K562 (cell line): ENCODE measurements around the gene BSDC1. TPM values are rescaled to one million over a fixed set of nuclear protein-coding genes. Genes with fewer than 3 reads are reported as not detected.

Source experiments
- GTF2E2 ChIP-seq: fragments of 200-800 bp; sonication (Bioruptor generic); IDR thresholded peaks from 2 replicates; pipeline ENCODE4 v1.6.1; 2016; ENCODE audit warnings: missing genetic modification characterization, missing compliant biosample characterization
- JUND ChIP-seq, 2 experiments: IDR thresholded peaks; 2 replicates in 1 of 2; 3 replicates in 1 of 2; pipeline ENCODE4 v1.6.1; 2011; ENCODE audit warnings: borderline replicate concordance in 2 of 2, low read depth in 2 of 2, low read length in 2 of 2, improper control_type of control experiment in 1 of 2, missing biosample characterization in 1 of 2, missing genetic modification characterization in 1 of 2, missing genetic modification reagents in 1 of 2
- MYC ChIP-seq, 2 experiments: fragments of 250-450 bp in 1 of 2; sonication (Bioruptor Pico) in 1 of 2; IDR thresholded peaks; 2 replicates each; pipeline versions ENCODE4 v1.5.1 to v1.6.1; 2012 to 2021; ENCODE audit warnings: low read depth in 2 of 2, borderline replicate concordance in 1 of 2, improper control_type of control experiment in 1 of 2, low read length in 1 of 2, mild to moderate bottlenecking in 1 of 2, moderate library complexity in 1 of 2
- NONO ChIP-seq, 2 experiments: fragments of 200-400 bp in 1 of 2; fragments of 450-650 bp in 1 of 2; formaldehyde crosslinking in 1 of 2; IDR thresholded peaks; 2 replicates each; pipeline ENCODE4 v1.6.1; 2017; ENCODE audit warnings: low read depth in 2 of 2, mild to moderate bottlenecking in 2 of 2, moderate library complexity in 2 of 2, low read length in 1 of 2
- ZNF316 ChIP-seq: fragments of 450-650 bp; IDR thresholded peaks from 2 replicates; pipeline ENCODE4 v1.6.1; 2016
- ZSCAN29 ChIP-seq: fragments of 450-650 bp; IDR thresholded peaks from 2 replicates; pipeline ENCODE4 v1.6.1; 2017
- polyA plus RNA-seq, 8 experiments: library from polyadenylated mRNA; depleted of rRNA in 4 of 8; stranded (reverse) in 5 of 8; unstranded in 3 of 8; fragments of >200 nt; fragmentation: Nextera tagmentation in 2 of 8; fragmentation: Illumina TruSeq in 1 of 8; extraction: Ambion mirVana in 2 of 8; extraction: Trizol in 1 of 8; gene quantifications; 2 replicates each; pipeline versions ENCODE4 v1.2.1 to v1.2.3, GENCODE V29; 2011 to 2014; ENCODE audit warnings: inconsistent platforms in 1 of 8, missing spikeins in 1 of 8
- total RNA-seq, 7 experiments: library from RNA; depleted of rRNA in 6 of 7; stranded (reverse); fragments of >200 nt in 6 of 7; fragmentation: Illumina TruSeq in 2 of 7; extraction: Trizol in 2 of 7; gene quantifications; 2 replicates each; pipeline versions ENCODE4 v1.2.1 to v1.2.3, GENCODE V29; 2011 to 2021; ENCODE audit warnings: low replicate concordance in 1 of 7
- TF ChIP-seq, protein P1 (sequence below): IDR thresholded peaks from 2 replicates; pipeline ENCODE4 v1.6.1; 2011; ENCODE audit warnings: borderline replicate concordance, low read depth, mild to moderate bottlenecking, moderate library complexity, low read length; ENCODE audit not compliant: insufficient read depth, poor library complexity, severe bottlenecking
- TF ChIP-seq, protein P2 (sequence below): fragments of 450-650 bp; formaldehyde crosslinking; IDR thresholded peaks from 2 replicates; pipeline ENCODE4 v1.4.0; 2022; ENCODE audit warnings: missing genetic modification characterization
- TF ChIP-seq, protein P3 (sequence below): sonication (generic); formaldehyde crosslinking; IDR thresholded peaks from 2 replicates; pipeline ENCODE4 v1.8.1; 2023; ENCODE audit warnings: missing genetic modification reagents, mild to moderate bottlenecking, borderline replicate concordance

BSDC1 gene
- total and polyA plus RNA-seq, 9 of the 15 experiments (the other 6 are each of a cell fraction or from before 2014, with no cell fraction given): 10.2 to 96.8 (median 73.1) TPM

DNA sequence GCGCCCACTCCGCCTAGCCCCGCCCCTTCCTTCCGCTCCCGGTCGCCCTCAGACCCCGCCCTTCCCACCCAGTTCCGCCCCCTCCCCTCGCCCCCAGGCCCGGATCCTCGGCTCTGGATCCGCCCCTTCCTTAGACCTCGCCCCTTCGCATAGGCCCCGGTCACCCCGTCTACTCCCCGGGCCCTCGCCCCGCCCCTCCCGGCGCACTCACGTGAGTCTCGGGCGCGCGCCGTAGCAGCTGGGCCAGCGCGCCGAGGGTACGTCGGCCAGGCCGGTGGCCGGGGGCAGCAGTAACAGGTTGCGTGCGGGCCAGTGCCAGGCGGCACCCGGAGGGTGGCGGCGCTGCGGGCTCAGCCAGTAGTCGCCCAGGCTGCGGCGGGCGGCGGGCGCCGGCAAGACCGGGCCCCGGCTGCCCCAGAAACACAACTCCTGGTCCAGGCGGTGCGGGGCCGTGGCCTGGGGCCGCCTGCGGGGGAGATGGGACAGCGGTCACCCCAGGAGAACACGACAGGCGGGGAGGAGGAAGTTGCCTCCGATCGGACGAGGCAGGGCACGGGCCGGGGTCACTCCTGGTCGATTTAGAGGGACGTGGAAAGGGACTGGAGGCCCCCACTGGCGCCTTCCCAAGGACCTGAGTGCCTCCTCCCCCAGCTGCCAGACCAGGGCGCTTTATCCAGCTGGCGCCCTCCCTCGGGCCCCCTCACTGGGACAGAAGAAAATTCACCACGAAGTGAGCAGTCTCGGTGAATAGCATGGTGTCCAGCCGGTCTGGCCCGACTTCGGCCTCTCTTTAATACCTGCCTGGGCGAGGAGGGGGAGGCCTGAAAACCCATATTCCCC lies 42.6 kb downstream of the BSDC1 start (continued):
- TF ChIP-seq, protein P1, sequence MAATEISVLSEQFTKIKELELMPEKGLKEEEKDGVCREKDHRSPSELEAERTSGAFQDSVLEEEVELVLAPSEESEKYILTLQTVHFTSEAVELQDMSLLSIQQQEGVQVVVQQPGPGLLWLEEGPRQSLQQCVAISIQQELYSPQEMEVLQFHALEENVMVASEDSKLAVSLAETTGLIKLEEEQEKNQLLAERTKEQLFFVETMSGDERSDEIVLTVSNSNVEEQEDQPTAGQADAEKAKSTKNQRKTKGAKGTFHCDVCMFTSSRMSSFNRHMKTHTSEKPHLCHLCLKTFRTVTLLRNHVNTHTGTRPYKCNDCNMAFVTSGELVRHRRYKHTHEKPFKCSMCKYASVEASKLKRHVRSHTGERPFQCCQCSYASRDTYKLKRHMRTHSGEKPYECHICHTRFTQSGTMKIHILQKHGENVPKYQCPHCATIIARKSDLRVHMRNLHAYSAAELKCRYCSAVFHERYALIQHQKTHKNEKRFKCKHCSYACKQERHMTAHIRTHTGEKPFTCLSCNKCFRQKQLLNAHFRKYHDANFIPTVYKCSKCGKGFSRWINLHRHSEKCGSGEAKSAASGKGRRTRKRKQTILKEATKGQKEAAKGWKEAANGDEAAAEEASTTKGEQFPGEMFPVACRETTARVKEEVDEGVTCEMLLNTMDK: peak; percentile 10
- TF ChIP-seq, protein P2, sequence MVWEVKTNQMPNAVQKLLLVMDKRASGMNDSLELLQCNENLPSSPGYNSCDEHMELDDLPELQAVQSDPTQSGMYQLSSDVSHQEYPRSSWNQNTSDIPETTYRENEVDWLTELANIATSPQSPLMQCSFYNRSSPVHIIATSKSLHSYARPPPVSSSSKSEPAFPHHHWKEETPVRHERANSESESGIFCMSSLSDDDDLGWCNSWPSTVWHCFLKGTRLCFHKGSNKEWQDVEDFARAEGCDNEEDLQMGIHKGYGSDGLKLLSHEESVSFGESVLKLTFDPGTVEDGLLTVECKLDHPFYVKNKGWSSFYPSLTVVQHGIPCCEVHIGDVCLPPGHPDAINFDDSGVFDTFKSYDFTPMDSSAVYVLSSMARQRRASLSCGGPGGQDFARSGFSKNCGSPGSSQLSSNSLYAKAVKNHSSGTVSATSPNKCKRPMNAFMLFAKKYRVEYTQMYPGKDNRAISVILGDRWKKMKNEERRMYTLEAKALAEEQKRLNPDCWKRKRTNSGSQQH (CRISPR knock-in tag): no peak
- TF ChIP-seq JUND (IDR thresholded peaks at IDR 0.05; ENCODE audit: borderline replicate concordance, low read depth, low read length) (no peak), JUND (tag; IDR thresholded peaks at IDR 0.05; ENCODE audit: borderline replicate concordance, low read depth, low read length) (0 out of 3 replicates have a peak, but pooled peaks have one; percentile 24), GTF2E2 (no peak), NONO (IDR thresholded peaks at IDR 0.05; ENCODE audit: low read depth in 2 of 2, low read length in 1 of 2) (peak; percentile 76 to 94), ZSCAN29 (no peak), MYC (IDR thresholded peaks at IDR 0.05; ENCODE audit: low read depth, low read length) (no peak; the same call in 1 of the 2 replicates), MYC (CRISPR knock-in tag; IDR thresholded peaks at IDR 0.05; ENCODE audit: borderline replicate concordance, low read depth) (no peak), ZNF316 (no peak)
- TF ChIP-seq, protein P3, sequence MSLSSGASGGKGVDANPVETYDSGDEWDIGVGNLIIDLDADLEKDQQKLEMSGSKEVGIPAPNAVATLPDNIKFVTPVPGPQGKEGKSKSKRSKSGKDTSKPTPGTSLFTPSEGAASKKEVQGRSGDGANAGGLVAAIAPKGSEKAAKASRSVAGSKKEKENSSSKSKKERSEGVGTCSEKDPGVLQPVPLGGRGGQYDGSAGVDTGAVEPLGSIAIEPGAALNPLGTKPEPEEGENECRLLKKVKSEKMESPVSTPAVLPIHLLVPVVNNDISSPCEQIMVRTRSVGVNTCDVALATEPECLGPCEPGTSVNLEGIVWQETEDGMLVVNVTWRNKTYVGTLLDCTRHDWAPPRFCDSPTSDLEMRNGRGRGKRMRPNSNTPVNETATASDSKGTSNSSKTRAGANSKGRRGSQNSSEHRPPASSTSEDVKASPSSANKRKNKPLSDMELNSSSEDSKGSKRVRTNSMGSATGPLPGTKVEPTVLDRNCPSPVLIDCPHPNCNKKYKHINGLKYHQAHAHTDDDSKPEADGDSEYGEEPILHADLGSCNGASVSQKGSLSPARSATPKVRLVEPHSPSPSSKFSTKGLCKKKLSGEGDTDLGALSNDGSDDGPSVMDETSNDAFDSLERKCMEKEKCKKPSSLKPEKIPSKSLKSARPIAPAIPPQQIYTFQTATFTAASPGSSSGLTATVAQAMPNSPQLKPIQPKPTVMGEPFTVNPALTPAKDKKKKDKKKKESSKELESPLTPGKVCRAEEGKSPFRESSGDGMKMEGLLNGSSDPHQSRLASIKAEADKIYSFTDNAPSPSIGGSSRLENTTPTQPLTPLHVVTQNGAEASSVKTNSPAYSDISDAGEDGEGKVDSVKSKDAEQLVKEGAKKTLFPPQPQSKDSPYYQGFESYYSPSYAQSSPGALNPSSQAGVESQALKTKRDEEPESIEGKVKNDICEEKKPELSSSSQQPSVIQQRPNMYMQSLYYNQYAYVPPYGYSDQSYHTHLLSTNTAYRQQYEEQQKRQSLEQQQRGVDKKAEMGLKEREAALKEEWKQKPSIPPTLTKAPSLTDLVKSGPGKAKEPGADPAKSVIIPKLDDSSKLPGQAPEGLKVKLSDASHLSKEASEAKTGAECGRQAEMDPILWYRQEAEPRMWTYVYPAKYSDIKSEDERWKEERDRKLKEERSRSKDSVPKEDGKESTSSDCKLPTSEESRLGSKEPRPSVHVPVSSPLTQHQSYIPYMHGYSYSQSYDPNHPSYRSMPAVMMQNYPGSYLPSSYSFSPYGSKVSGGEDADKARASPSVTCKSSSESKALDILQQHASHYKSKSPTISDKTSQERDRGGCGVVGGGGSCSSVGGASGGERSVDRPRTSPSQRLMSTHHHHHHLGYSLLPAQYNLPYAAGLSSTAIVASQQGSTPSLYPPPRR: no peak
